Brain microvascular endothelial cell (primary cell): ENCODE measurements around the gene C22orf31.
"Not testable (repeated sequence)": the region's sequence is repeated elsewhere in the genome, so short reads cannot be mapped to it uniquely, and the experiment has no call there.

ENCODE experiments used
- DNase-seq: peaks from one replicate; pipeline ENCODE4 v3.0.0-alpha.2; 2020
- H3K27ac ChIP-seq: fragments of 250-450 bp; sonication (Bioruptor Pico); 2 replicates; pipeline ENCODE4 v1.5.1; 2020; ENCODE audit warnings: mild to moderate bottlenecking, moderate library complexity
- H3K27me3 ChIP-seq: fragments of 250-450 bp; sonication (Bioruptor Pico); replicated peaks from 2 replicates; pipeline ENCODE4 v1.5.1; 2020; ENCODE audit warnings: mild to moderate bottlenecking
- H3K36me3 ChIP-seq: fragments of 250-450 bp; sonication (Bioruptor Pico); replicated peaks from 2 replicates; pipeline ENCODE4 v1.5.1; 2020; ENCODE audit warnings: mild to moderate bottlenecking
- H3K4me3 ChIP-seq: 2 replicates; pipeline ENCODE4 v1.5.1; 2011; ENCODE audit warnings: low read depth, mild to moderate bottlenecking, control low read depth, low read length, moderate library complexity
- CTCF ChIP-seq: IDR thresholded peaks from 2 replicates; pipeline ENCODE4 v1.5.1; 2011; ENCODE audit warnings: low read depth, mild to moderate bottlenecking, moderate library complexity, low read length, control low read depth, inconsistent platforms; ENCODE audit errors: missing control alignments
- in situ Hi-C: cut with HindIII; loops from 2 replicates; pipeline ENCODE4 v1.10.0; 2017; ENCODE audit warnings: low sequenced_read_pairs, low pct_ligation_motif_present

C22orf31 gene

GRCh38 chr22:29040385-29041275, 21.0 kb downstream of the C22orf31 start:
- Histone ChIP-seq H3K27me3 (no peaks in the 10 kb centered on the region), H3K27ac (peak overlapping the region; percentile 43), H3K4me3 (no peak overlapping the region), H3K36me3 (no peaks in the 10 kb centered on the region)
- peak; percentile 98 for TF ChIP-seq CTCF
- DNase-seq, result peak; percentile 88
- in situ Hi-C loops, result no loop called here

- H3K4me3 ChIP-seq, H3K27ac ChIP-seq, DNase-seq, in situ Hi-C loops, H3K27me3 ChIP-seq, H3K36me3 ChIP-seq: not testable (repeated sequence)
Measured at GRCh38 chr22:29039684-29040083, 21.9 kb downstream of the C22orf31 start.

- in situ Hi-C loops, result no loop called here
- TF ChIP-seq CTCF, result no peak
- Histone ChIP-seq H3K27me3 (no peaks in the 10 kb centered on the region), H3K4me3 (no peak overlapping the region), H3K27ac (no peak overlapping the region), H3K36me3 (no peaks in the 10 kb centered on the region)
- DNase-seq, result no peak
Measured at GRCh38 chr22:29039148-29039547, 22.5 kb downstream of the C22orf31 start.

GRCh38 chr22:29037340-29037932, 24.2 kb downstream of the C22orf31 start:
- Histone ChIP-seq H3K4me3 (no peak overlapping the region), H3K36me3 (no peaks in the 10 kb centered on the region), H3K27ac (no peak overlapping the region), H3K27me3 (no peaks in the 10 kb centered on the region)
- DNase-seq, result no peak
- in situ Hi-C loops, result no loop called here
- no peak for TF ChIP-seq CTCF

GRCh38 chr22:29032584-29032983, 29.0 kb downstream of the C22orf31 start:
- H3K36me3 ChIP-seq, result no peaks in the 10 kb centered on the region
- TF ChIP-seq CTCF, result no peak
- in situ Hi-C loops, result no loop called here
- H3K27me3 ChIP-seq, result no peaks in the 10 kb centered on the region
- DNase-seq, result no peak
- H3K4me3 ChIP-seq, result no peak overlapping the region
- peak overlapping the region; percentile 94 for H3K27ac ChIP-seq

- Histone ChIP-seq H3K27me3 (no peaks in the 10 kb centered on the region), H3K36me3 (no peaks in the 10 kb centered on the region), H3K4me3 (peak overlapping the region; percentile 54), H3K27ac (peak overlapping the region; percentile 94)
- no peak for DNase-seq
- TF ChIP-seq CTCF, result peak; percentile 7
- in situ Hi-C loops, result no loop called here
Measured at GRCh38 chr22:29032014-29032475, 29.6 kb downstream of the C22orf31 start.
